HG03460 (cell line): ENCODE measurements around the gene EYS.
"Not testable (repeated sequence)": the region's sequence is repeated elsewhere in the genome, so short reads cannot be mapped to it uniquely, and the experiment has no call there.

ENCODE experiments used
- ATAC-seq: cut with Tn5 transposase; IDR thresholded peaks from one replicate; pipeline ENCODE4 v1.9.1; 2021; ENCODE audit not compliant: unreplicated experiment

The EYS gene

GRCh38 chr6:63886341-63886740 is 1820.7 kb downstream of the EYS start:
- no peak for ATAC-seq

- ATAC-seq = peak; percentile 63
These were observed 1823.4 kb downstream of the EYS start for GRCh38 chr6:63883597-63883996.

- no peak for ATAC-seq
These were observed 1824.8 kb downstream of the EYS start for GRCh38 chr6:63882208-63882607.

- no peak for ATAC-seq
These were observed 1825.2 kb downstream of the EYS start for GRCh38 chr6:63881791-63882190.

GRCh38 chr6:63872233-63872632 is 1834.8 kb downstream of the EYS start:
- ATAC-seq = no peak

- ATAC-seq = no peak
These were observed 1838.7 kb downstream of the EYS start for GRCh38 chr6:63868351-63868750.

GRCh38 chr6:63864671-63865318 is 1842.2 kb downstream of the EYS start:
- ATAC-seq = no peak

- ATAC-seq = no peak
These were observed 1843.0 kb downstream of the EYS start for GRCh38 chr6:63864061-63864460.

GRCh38 chr6:63862486-63863198 is 1844.4 kb downstream of the EYS start:
- ATAC-seq = no peak

GRCh38 chr6:63859528-63859927 is 1847.5 kb downstream of the EYS start:
- no peak for ATAC-seq

- ATAC-seq = no peak
These were observed 1848.3 kb downstream of the EYS start for GRCh38 chr6:63858691-63859090.

GRCh38 chr6:63856271-63856670 is 1850.8 kb downstream of the EYS start:
- no peak for ATAC-seq

GRCh38 chr6:63844287-63844686 is 1862.7 kb downstream of the EYS start:
- ATAC-seq = no peak

- ATAC-seq = no peak
These were observed 1867.5 kb downstream of the EYS start for GRCh38 chr6:63839485-63839884.

GRCh38 chr6:63828678-63829077 is 1878.3 kb downstream of the EYS start:
- not testable (repeated sequence) for ATAC-seq

- no peak for ATAC-seq
These were observed 1882.3 kb downstream of the EYS start for GRCh38 chr6:63824722-63825121.

- ATAC-seq = no peak
These were observed 1885.6 kb downstream of the EYS start for GRCh38 chr6:63821442-63821841.

GRCh38 chr6:63819831-63820230 is 1887.2 kb downstream of the EYS start:
- ATAC-seq = no peak

- ATAC-seq = no peak
These were observed 1889.5 kb downstream of the EYS start for GRCh38 chr6:63817492-63818050.

GRCh38 chr6:63816982-63817436 is 1890.0 kb downstream of the EYS start:
- ATAC-seq = no peak

GRCh38 chr6:63816401-63816981 is 1890.5 kb downstream of the EYS start:
- no peak for ATAC-seq

- ATAC-seq = no peak
These were observed 1892.6 kb downstream of the EYS start for GRCh38 chr6:63814459-63814858.
